Stimulated activated CD4-positive, alpha-beta T cell treated with anti-CD3 and anti-CD28 coated beads, Interleukin-2, amount 100 ng/mL, for 4 hours (primary cell): ENCODE results near the gene PLXNC1.

Experiments used
- DNase-seq: peaks from one replicate; pipeline ENCODE4 v3.0.0-alpha.2; 2020; ENCODE audit warnings: low read depth

Gene PLXNC1

GRCh38 chr12:94204499-94205247, 56.3 kb downstream of the PLXNC1 start:
- DNase-seq: no peak

- no peak for DNase-seq
Measured at GRCh38 chr12:94205822-94206221, 57.4 kb downstream of the PLXNC1 start.

DNA sequence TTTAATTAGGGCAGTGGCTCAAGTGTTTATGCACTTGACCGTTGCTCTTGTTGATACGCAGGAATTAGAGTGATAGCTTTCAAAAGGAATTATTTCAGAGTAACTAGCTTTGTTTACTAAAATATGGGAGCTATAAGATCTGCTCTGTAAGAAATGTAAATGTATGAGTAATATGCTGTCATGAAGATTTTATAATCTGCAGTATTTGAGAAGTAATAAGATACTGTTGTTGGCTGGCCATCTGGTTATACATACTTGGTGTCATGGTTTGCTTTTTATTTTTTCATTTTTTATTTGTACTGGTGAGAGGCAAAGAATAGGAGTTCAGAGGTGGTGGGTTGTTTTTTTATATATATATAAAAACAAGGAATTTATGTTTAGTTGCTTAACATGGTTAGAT, 58.5 kb downstream of the PLXNC1 start:
- DNase-seq: no peak

DNA sequence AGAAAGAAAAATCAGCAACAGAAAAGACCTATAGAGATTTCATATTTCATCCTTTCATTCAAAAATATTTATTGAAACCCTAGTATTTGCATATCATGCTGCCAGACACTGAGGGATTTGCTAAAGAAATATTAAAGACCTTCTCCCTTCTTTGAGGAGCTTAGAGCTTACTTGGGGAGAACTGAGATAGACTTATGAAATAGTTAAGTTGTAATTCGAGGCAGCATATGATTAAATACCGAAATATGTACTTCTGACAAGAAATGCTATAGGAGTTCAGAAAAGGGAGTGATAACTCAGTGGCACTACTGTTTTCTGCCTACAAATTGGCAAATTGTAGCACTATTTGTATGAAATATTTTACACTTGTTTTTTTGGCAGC, 59.1 kb downstream of the PLXNC1 start:
- no peak for DNase-seq

- peak; percentile 7 for DNase-seq
Measured at GRCh38 chr12:94207849-94208621, 59.7 kb downstream of the PLXNC1 start.

GRCh38 chr12:94208622-94208966, 60.2 kb downstream of the PLXNC1 start:
- DNase-seq: peak; percentile 6

GRCh38 chr12:94209240-94209639, 60.9 kb downstream of the PLXNC1 start:
- no peak for DNase-seq

DNA sequence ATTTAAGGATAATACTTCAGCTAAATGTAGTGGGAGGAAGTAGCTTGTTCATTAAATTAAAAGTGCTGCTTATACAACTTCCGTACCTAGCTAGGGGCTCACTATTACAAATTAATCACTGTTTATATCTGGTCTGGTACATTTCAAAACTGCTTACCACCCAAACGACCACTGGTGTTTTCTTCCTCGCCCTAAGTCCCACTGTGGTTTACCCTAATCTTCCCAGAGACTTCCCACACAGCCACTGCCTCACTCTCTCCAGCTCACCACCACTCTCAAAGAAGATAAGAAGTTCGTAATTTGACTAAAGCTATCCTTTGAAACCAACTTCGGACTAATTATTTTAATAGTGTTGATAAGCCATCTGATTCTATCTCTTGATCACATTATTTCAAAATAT, 62.6 kb downstream of the PLXNC1 start:
- no peak for DNase-seq

DNA sequence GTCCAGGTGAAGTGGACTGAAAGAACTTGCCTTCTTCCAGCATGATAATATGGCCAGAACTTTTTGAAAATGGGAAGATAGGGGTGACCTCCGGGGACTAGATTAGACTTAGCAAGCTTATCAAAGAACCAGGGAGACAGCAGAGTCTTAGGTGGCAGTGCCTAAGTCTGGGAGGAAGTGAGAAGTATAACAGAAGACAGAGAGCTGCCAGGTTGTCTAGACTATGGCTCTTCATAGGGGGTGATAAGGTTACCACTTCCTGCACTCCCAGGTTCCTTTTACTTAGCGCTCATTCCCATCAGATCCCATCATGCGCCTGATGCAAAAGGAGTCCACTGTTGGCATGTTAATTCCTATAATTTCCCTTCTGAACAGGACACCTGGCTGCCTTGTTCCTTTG, 69.9 kb downstream of the PLXNC1 start:
- no peak for DNase-seq

GRCh38 chr12:94219622-94220302, 71.4 kb downstream of the PLXNC1 start:
- DNase-seq: no peak

DNA sequence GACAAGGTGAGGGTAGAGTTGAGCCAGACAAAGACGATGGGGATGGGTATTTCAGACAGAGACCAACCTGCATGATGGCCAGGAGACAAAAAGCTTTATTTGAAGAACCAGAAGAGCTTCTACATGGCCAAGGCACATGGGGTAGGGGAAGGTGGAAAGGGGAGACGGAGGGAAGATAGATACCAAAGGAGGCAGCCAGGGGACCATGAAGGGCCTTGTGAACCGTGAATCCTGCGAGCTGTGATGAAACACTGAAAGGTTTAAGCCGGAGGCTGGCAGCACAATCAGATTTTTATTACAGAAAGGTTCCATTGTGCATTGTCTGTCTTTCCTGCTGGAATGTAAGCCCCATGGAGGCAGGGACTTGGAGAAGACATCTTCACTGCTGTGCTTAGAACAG, 72.4 kb downstream of the PLXNC1 start:
- no peak for DNase-seq

DNA sequence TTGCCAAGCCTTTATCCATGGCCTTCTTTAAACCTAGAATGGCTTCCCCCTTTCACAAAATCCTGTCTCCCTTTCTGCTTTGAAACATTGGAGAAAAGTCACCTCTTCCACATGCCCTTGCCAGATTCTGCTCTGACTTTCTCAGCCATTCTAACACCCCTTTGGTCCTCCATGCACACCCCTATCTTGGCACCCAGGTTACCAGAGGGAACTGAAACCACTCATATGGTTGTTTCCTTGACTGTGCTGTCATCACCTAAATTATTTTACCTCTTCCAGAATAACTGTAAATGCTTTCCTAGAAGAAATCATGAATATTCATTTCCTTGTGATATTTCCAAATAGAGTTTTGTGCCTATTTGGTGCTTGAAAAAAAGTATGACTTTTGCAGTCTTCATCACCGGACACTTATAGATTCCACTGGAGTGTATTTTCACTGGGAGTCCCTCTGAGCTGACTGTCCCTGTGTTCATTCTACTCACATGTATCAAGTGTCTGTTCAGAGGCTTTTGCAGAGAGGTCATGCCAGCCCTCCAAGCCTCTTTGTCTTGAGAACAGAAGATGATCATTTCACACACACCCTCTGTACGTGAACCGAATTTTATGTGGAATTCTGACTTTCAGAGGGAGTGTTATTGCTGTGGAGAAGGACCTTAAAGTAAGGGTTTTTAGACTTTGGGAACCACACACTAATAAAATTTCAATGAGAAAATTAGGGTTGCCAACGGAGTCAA, 74.1 kb downstream of the PLXNC1 start:
- DNase-seq: no peak

- no peak for DNase-seq
Measured at GRCh38 chr12:94223842-94224241, 75.5 kb downstream of the PLXNC1 start.

DNA sequence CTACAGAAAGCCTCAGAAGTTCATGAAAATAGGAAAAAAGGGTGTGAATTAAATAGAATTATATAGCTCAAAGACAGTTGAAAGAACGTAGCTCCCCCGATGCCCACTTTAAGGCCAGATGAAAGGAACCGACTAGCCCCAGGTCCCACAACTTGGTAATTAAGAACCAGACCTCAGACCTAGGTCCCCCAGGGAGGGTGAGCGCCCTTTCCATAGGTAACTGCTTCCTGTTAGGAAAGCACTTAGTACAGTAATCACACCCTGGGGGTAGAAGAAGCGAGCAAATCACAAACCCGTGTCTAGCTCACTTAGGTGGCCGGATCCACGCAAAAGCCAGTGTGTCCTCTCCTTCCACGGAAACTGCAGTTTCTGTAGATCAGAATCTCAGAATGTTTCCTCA, 77.1 kb downstream of the PLXNC1 start:
- no peak for DNase-seq

DNA sequence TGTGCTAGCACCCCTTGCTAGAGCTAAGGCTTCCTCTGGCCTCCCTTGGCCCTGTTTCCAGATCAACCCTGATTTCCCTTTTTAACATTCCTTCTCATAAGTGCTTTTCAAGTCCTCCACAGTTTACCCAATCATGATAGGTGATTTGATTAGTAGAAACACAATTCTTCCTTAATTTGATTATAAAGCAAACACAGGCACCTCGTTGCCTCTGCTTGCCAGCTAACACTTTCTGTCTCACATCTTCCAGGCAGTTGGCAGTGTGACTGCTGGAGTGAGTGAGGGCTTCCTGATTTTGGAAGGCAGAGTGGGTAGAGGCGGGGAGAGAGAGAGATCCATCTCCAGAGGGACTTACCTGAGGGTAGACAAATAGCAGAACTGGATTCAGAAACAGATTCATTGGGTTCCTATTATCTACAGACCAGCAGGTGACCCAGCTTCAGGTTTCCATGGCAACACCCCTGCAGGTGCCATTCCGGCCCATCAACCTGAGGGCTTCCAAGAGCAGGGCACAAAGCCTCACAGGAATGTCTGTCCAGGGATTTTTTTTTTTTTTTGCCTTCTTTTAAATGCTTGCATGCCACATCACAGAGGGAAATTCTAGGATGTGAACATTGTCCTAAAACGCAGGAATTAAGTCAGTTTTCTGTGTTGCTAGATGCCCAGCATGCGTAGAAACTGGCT, 77.7 kb downstream of the PLXNC1 start:
- no peak for DNase-seq

DNA sequence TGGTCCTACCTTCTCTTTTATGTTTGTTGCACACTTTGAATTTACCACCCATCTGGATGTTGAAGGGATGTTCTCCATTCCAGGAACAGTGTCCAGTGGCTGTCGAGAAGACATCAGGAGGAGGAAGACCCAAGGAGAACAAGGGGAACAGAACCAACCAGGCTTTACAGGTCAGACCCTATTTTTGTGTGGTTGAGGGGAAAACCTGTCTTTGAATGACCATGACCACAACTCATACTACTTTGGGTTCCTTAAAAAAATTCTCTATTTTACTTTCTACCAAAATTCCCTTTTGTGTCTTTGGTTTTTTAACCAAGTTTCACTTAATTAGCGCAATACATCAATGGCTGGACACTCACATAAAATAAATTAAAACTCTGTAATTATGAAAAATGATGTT, 78.7 kb downstream of the PLXNC1 start:
- DNase-seq: no peak

DNA sequence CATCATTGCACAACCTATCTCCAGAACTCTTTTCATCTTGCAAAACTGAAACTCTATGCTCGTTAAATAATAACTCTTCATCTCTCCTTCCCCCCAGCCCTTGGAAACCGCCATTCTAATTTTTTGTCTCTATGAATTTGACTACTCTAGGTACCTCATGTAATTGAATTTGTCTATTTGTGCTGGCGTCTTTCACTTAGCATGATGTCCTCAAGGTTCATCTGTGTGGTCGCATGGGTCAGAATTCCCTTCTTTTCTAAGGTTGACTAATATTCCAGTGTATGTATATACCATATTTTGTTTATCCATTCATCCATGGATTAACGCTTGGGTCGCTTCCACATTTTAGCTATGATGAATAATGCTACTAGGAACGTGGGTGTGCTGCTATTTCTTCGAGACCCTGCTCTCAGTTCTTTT, 80.1 kb downstream of the PLXNC1 start:
- no peak for DNase-seq

GRCh38 chr12:94229902-94230301, 81.5 kb downstream of the PLXNC1 start:
- no peak for DNase-seq

DNA sequence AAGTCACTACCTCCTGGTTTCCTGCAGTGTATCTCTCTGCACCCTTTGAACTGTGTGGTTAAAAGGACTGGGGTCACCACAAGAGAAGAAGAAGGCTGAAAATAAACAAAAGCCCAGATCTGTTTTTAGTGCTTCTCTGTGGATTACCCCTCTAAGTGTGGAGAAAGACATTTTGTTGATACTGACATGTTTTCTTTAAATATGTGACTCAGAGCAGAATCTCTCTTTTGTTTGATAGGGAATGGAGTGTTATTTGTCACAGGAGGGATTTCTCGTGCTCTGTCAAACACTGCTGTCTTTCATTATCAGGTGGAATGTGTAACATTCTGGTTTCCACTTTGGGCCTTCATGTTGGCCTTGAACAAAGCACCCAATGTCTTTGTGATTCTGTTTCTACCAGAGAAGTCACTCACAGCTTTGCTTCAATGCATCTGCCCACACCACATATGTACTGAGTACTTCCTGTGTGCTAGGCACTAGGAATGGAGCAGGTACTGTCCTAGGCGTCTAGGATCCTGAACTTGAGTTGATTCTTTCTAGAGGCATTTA, 82.1 kb downstream of the PLXNC1 start:
- no peak for DNase-seq

GRCh38 chr12:94231709-94232108, 83.3 kb downstream of the PLXNC1 start:
- no peak for DNase-seq

- DNase-seq: no peak
Measured at GRCh38 chr12:94235848-94236247, 87.5 kb downstream of the PLXNC1 start.
